Measurements from ENCODE around the gene PHF21B. TPM values are rescaled to one million over a fixed set of nuclear protein-coding genes. Genes with fewer than 3 reads are reported as not detected.

PHF21B gene
- total RNA-seq, 1 experiment from 2014 or later: not detected

DNA sequence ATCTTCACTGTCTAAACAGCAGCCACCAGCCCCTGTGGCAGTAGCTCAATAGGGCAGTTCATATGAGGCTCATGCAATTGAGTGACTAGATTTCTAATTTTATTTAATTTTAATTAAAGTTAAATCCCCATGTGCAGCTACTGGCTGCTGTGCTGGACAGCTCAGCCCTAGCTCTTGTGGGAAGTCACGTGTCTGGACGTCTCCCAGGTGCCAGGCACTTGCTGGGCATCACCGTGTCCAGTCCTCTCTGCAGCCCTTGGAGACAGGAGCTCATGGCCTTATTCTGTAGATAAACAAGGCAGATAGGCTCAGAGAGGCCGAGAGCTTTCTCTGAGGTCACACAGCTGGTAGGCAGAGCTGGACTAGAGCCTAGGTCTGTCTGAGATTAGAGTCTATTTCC lies 162.4 kb downstream of the PHF21B start:
- in situ Hi-C loops (cut with HindIII; ENCODE audit: low pct_unique_long_range_greater_than_20kb, low sequenced_read_pairs): no loop called here
- no peak for DNase-seq (ENCODE audit: low read depth)

DNA sequence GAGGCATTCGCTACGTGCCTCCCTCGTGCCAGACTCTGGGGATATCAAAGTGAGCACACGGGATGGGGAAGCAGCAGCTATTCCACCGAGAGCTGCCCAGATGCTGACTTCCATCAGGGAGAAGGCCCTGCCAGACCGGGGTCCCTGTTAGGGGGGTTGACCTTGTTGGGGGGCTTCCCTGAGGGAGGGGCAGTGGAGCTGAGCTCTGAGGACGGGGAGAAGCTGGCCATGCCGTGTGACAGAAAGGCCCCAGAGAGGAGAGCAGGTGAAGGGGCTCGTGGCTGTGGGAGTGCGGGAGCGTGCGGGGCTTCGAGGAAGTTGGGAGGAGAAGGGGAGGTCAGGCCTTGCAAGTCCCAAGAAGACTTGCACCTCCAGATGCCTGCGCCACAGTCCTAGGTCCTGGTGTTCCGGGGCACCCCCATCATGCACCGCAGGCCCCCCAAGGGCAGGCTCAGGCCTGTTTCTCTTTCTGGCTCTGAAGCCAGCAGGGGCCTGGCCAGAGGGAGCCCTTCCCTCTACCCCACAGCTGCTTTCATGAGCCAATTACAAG lies 163.0 kb downstream of the PHF21B start:
- in situ Hi-C loops (cut with HindIII; ENCODE audit: low pct_unique_long_range_greater_than_20kb, low sequenced_read_pairs): no loop called here

GRCh38 chr22:44845796-44846720 lies 163.7 kb downstream of the PHF21B start:
- DNase-seq (ENCODE audit: low read depth): no peak
- in situ Hi-C loops (cut with HindIII; ENCODE audit: low pct_unique_long_range_greater_than_20kb, low sequenced_read_pairs): no loop called here

More for the DNA sequence above, 163.0 kb downstream of the PHF21B start:
- DNase-seq (ENCODE audit: low read depth): no peak

- in situ Hi-C loops (cut with HindIII; ENCODE audit: low pct_unique_long_range_greater_than_20kb, low sequenced_read_pairs): no loop called here
Measured at GRCh38 chr22:44845191-44845590, 164.6 kb downstream of the PHF21B start.

DNA sequence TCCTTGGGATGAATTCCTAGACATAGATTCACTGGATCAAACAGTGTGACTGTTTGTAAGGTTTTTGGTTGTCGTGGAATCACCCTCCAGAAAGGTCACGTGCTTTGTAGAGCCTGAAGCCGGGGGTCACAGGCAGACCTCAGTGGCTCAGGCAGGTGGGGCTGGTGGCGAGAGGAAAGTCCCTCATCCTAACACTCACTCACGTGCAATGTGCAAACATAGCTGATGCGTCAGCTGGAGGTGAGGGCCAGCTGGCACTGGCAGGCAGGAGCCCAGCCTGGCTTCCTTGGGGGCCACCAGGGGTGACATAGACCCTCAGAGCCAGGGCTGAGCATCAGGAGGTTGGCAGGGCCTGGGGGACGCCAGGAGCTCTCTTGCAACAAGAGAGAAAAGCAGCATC lies 167.4 kb downstream of the PHF21B start:
- no peak for DNase-seq (ENCODE audit: low read depth)
- in situ Hi-C loops (cut with HindIII; ENCODE audit: low pct_unique_long_range_greater_than_20kb, low sequenced_read_pairs): no loop called here

More at GRCh38 chr22:44845191-44845590, 164.6 kb downstream of the PHF21B start:
- DNase-seq (ENCODE audit: low read depth): no peak

DNA sequence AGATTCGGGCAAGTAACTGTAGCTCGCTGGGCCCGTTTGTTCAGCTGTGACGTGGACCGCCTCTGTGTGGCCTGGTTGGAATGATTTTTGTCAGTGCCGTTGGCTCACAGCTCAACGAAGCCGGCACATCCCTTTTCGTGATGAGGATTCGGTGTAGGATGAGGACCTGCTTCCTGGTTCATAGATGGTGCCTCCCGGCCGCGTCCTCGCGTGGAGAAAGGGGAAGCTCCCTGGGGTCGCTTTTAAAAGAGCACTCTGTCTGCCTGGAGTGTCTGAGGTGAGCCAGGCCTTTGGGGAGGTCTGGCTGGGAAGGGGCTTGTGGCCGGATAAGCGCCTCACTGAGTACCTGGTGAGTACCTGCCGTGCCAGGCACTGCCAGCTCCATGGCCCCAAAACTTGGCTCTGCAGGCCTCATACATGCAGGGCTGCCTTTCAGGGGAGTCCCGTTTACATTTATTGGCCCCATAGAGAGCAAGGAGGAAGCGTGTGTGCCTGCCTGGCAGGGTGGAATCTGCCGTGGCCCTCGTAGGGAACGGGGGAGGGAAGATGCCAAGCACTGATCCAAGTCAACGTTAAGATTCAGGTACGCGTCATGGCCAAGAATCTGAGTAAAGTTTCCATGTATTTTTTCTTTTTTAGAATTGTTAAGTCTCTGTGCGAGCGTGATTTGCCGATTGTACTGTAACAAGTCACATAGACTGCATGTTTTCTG lies 169.0 kb downstream of the PHF21B start:
- DNase-seq (ENCODE audit: low read depth): no peak
- in situ Hi-C loops (cut with HindIII; ENCODE audit: low pct_unique_long_range_greater_than_20kb, low sequenced_read_pairs): no loop called here

DNA sequence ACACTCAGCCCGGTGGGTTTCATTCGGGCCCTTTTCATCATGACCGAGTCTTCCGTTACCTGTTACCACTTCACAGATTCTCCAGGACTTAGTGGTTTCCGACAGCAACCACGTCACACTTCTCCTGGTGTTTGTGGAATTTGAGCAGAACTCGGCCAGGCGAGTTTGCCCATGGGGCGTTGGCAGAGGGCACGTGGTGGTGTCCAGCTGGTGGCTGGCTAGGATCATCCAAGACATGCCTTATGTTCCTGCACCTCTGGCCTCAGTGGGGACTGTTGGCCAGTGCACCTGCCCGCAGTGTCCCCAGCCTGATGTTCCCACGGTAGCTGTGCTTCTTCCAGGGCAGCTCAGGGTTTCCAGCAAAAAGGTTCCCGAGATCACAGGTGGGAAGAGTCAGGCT lies 170.1 kb downstream of the PHF21B start:
- DNase-seq (ENCODE audit: low read depth): no peak
- in situ Hi-C loops (cut with HindIII; ENCODE audit: low pct_unique_long_range_greater_than_20kb, low sequenced_read_pairs): no loop called here

DNA sequence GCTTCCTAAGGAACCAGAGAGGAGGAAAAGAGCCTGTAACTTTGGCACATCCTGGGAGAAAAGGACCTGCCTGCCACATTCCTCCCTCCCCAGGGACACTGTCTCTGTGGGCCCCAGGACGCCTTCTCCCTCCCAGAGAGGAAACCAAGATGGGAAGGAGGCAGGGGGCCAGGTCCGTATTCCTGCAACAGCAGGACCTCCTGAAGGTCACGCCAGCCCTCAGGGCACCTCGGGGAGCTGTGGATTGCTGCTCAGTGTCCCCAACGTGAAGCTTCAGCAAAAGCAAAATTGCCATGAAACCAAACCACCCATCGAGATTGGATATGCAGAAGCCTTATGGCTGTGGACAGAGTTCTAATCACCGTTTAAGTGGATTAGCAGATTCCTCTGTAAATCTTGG lies 170.7 kb downstream of the PHF21B start:
- in situ Hi-C loops (cut with HindIII; ENCODE audit: low pct_unique_long_range_greater_than_20kb, low sequenced_read_pairs): no loop called here
- no peak for DNase-seq (ENCODE audit: low read depth)

DNA sequence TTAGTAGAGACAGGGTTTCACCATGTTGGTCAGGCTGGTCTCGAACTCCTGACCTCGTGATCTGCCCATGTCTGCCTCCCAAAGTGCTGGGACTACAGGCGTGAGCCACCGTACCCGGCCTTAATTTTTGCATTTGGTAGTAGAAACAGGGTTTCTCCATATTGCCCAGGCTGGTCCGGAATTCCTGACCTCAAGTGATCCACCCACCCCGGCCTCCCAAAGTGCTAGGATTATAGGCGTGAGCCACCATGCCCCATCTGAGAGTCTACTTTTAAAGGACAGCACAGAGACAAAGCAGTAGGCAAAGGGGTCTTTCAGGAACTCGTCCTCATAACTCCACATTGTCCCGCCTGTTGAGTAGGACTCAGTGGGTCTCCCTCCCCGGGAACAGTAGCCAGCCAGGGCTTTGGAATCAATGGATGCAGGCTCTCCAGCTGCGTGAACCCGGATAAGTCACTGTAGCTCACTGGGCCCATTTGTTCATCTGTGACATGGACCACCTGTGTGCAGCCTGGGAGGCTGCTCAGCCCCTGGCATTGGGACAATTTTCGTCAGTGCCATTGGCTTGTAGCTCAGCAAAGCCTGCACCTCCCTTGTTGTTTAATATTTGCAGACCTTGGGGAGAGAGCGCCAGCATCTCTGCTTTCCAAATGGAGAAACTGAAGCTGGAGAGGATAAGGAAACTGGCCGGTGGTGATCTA lies 171.3 kb downstream of the PHF21B start:
- DNase-seq (ENCODE audit: low read depth): no peak
- in situ Hi-C loops (cut with HindIII; ENCODE audit: low pct_unique_long_range_greater_than_20kb, low sequenced_read_pairs): no loop called here

GRCh38 chr22:44837481-44837880 lies 172.3 kb downstream of the PHF21B start:
- no peak for DNase-seq (ENCODE audit: low read depth)
- in situ Hi-C loops (cut with HindIII; ENCODE audit: low pct_unique_long_range_greater_than_20kb, low sequenced_read_pairs): no loop called here

GRCh38 chr22:44834065-44834464 lies 175.7 kb downstream of the PHF21B start:
- no peak for DNase-seq (ENCODE audit: low read depth)
- in situ Hi-C loops (cut with HindIII; ENCODE audit: low pct_unique_long_range_greater_than_20kb, low sequenced_read_pairs): no loop called here

- in situ Hi-C loops (cut with HindIII; ENCODE audit: low pct_unique_long_range_greater_than_20kb, low sequenced_read_pairs): no loop called here
- no peak for DNase-seq (ENCODE audit: low read depth)
Measured at GRCh38 chr22:44831885-44832284, 177.9 kb downstream of the PHF21B start.

Other genes starting within 250 kb of the PHF21B start
- gene NUP50, start 153.9 kb upstream of the PHF21B start, total RNA-seq (2014; rRNA removed; shearing (Covaris generic); ENCODE audit: low replicate concordance): 56.5 and 68.1 TPM in 2 replicates
- 102 and 131 TPM in 2 replicates for gene KIAA0930, start 230.9 kb upstream of the PHF21B start, total RNA-seq (2014; rRNA removed; shearing (Covaris generic); ENCODE audit: low replicate concordance)